IPS DF 6.9 (cell line): ENCODE measurements around the gene ARL2.
"Not testable (repeated sequence)": the region's sequence is repeated elsewhere in the genome, so short reads cannot be mapped to it uniquely, and the experiment has no call there.

ENCODE experiments used
- DNase-seq: peaks from one replicate; pipeline ENCODE4 v3.0.0-alpha.2; 2013; ENCODE audit warnings: low read depth, low spot score
- H3K27ac ChIP-seq: one replicate; pipeline ENCODE4 v1.5.1; 2013; ENCODE audit warnings: low read length, control low read depth
- H3K27me3 ChIP-seq: 2 replicates; pipeline ENCODE4 v1.6.1; 2013; ENCODE audit warnings: mild to moderate bottlenecking, low read length; ENCODE audit not compliant: control insufficient read depth, insufficient read depth
- H3K36me3 ChIP-seq: 2 replicates; pipeline ENCODE4 v1.6.1; 2013; ENCODE audit warnings: low read length; ENCODE audit not compliant: control insufficient read depth, insufficient read depth
- H3K4me1 ChIP-seq: 2 replicates; pipeline ENCODE4 v1.6.1; 2013; ENCODE audit warnings: low read length; ENCODE audit not compliant: control insufficient read depth, insufficient read depth
- H3K4me3 ChIP-seq: 2 replicates; pipeline ENCODE4 v1.5.1; 2013; ENCODE audit warnings: mild to moderate bottlenecking, low read length
- H3K9me3 ChIP-seq: 2 replicates; pipeline ENCODE4 v1.6.1; 2013; ENCODE audit warnings: low read length, inconsistent platforms; ENCODE audit not compliant: control insufficient read depth, insufficient read depth
- WGBS: extraction: QIAGEN DNeasy Blood & Tissue Kit; methylation state at CpG from one replicate; pipeline ENCODE4 v1.1.7; 2013; ENCODE audit warnings: mixed read lengths, missing lambda C conversion rate; ENCODE audit not compliant: insufficient read length, insufficient coverage; 5-methylcytosine and 5-hydroxymethylcytosine counted together

Gene ARL2

DNA sequence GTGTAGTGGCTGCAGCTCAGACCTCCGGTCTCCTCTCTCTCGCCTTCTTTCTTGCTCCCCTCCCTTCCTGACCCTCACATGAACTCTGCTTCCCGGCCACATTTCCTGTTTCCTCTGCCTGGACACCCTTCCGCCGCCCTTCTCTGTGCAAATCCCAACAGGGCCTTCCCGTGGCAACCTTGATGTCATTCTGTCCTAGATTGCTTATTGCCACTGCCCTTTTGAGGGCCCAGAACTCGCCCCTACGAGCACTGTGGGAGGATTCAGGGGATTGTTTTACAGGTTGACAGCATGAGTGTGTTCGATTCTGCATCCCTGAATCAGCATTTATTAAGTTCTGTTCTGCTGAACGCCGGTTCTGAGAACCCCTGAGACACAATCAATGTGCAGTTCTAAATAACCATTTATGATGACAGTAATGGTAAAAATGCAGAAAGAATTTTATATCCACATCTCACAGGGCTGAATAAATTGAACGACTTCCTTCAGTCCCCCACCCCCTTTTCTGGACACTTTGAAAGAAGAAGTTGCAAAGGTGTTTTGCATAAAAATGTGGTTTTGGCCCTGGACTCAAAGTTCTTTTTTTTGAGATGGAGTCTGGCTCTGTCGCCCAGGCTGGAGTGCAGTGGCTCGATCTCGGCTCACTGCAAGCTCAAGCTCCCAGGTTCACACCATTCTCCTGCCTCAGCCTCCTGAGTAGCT, 23.6 kb upstream of the ARL2 start:
- Histone ChIP-seq H3K9me3 (no peaks in the 10 kb centered on the region), H3K36me3 (no peaks in the 10 kb centered on the region), H3K27ac (no peak overlapping the region), H3K4me3 (no peak overlapping the region), H3K27me3 (no peaks in the 10 kb centered on the region), H3K4me1 (no peaks in the 10 kb centered on the region)
- WGBS = no CpG with 5 or more reads among the region's 15 CpGs
- DNase-seq = no peak

DNA sequence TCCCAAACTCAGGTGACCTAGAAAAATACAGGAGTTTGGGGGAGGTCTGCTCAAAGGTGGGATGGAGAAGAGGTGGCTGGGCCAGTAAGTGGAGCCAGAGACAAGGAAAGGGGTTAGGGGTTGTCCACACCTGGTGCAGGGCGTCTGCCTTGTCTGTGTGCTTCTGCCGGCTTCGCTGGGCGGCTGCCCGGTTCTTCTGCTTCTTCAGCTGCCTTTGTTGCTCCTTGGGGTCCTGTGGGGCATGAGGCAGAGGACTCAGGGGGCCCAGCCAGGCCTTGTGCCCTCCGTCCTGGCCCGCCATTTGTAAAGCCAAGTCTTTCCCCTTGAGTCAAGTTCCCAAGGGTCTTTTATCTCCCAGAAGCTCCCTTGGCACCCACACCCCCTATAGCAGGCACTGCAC, 19.6 kb upstream of the ARL2 start:
- no peak for DNase-seq
- H3K27ac ChIP-seq = no peak overlapping the region
- H3K9me3 ChIP-seq = no peaks in the 10 kb centered on the region
- H3K4me3 ChIP-seq = no peak overlapping the region
- no peaks in the 10 kb centered on the region for H3K27me3 ChIP-seq
- no CpG with 5 or more reads among the region's 7 CpGs for WGBS
- H3K36me3 ChIP-seq = no peaks in the 10 kb centered on the region
- peaks cover 1% of the 10 kb centered on the region; the same call in 1 of the 2 replicates for H3K4me1 ChIP-seq

DNA sequence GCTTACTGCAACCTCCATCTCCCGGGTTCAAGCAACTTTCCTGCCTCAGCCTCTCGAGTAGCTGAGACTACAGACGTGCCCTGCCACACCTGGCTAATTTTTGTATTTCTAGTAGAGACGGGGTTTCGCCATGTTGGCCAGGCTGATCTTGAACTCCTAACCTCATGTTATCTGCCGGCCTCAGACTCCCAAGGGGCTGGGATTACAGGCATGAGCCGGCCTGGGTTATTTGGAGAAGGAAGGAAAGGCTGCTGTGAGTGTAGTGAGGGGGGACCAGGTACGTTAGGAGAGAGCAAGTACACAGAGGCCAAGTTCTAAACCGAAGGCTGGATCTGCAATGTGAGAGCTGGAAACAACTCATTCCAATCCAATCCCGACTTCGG, 17.6 kb upstream of the ARL2 start:
- Histone ChIP-seq H3K36me3 (no peaks in the 10 kb centered on the region), H3K4me3 (no peak overlapping the region), H3K27me3 (no peaks in the 10 kb centered on the region), H3K27ac (no peak overlapping the region), H3K9me3 (no peaks in the 10 kb centered on the region), H3K4me1 (peaks cover 1% of the 10 kb centered on the region; the same call in 1 of the 2 replicates)
- no peak for DNase-seq
- no CpG with 5 or more reads among the region's 11 CpGs for WGBS

DNA sequence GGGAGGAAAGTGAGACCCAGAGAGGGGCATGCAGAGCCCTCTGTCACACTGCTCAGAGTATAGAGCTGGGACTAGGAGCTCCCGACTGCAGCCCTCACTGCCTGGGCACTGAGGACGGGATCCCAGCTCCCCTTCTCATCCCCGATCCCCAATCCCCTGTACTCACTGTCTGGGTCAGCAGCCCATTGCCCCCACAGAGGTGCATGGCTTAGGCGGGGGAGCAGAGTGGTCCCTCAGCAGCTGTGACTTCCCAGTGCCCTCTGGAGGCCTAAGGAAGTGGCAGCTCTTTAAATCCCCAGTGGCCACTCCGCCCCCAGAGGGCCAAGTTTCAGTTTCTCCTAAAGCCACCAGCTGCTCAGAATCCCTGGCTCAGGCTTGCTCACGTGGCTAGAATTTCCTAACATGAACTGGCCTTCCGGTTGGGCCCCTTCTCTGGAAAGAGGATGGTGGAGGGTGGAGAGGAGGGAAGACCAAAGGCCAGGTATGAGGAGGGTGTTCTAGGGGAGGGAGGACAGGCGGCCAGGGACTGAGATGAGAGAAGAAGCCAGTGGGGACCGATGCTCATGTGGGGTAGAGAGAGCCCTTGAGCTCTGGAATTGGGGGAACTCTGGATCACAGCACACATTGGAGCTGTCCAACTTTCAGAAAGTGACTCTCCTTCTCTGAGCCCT, 17.1 kb upstream of the ARL2 start, which contains the start of gene BATF2:
TSS of gene BATF2 (minus strand) at position 262 of the 671 bp plus-strand sequence. CDS start at position 205, 57 bp downstream.
- Histone ChIP-seq H3K4me1 (peaks cover 1% of the 10 kb centered on the region; the same call in 1 of the 2 replicates), H3K27me3 (no peaks in the 10 kb centered on the region), H3K36me3 (no peaks in the 10 kb centered on the region), H3K4me3 (no peak within 1 kb of the TSS), H3K9me3 (no peaks in the 10 kb centered on the region), H3K27ac (no peak within 1 kb of the TSS)
- DNase-seq = peak; percentile 68
- WGBS = no CpG with 5 or more reads among the region's 9 CpGs

DNA sequence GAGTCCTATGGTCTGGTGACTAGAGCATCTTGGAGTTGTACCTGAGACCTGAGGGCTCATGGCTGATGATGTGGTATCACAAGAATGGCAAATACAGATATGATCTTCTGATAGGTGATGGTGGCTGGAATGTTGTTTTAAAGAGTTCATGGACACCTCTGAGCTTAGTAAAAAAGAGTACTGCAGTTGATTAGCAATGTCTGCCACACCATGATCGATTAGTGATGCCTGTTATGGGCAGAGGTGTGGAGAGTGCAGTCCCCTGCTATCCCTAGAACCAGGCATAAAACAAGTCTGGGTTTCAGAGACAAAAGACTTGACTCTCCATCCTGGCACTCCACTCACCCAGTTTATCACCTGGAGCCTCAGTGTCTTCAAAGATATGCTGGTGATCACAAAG, 15.8 kb upstream of the ARL2 start:
- H3K4me1 ChIP-seq = peaks cover 1% of the 10 kb centered on the region; the same call in 1 of the 2 replicates
- no peaks in the 10 kb centered on the region for H3K36me3 ChIP-seq
- H3K27me3 ChIP-seq = no peaks in the 10 kb centered on the region
- no peak for DNase-seq
- whole genome bisulfite sequencing = no CpG with 5 or more reads among the region's 1 CpG
- H3K9me3 ChIP-seq = no peaks in the 10 kb centered on the region
- H3K27ac ChIP-seq = no peak overlapping the region
- no peak overlapping the region for H3K4me3 ChIP-seq

DNA sequence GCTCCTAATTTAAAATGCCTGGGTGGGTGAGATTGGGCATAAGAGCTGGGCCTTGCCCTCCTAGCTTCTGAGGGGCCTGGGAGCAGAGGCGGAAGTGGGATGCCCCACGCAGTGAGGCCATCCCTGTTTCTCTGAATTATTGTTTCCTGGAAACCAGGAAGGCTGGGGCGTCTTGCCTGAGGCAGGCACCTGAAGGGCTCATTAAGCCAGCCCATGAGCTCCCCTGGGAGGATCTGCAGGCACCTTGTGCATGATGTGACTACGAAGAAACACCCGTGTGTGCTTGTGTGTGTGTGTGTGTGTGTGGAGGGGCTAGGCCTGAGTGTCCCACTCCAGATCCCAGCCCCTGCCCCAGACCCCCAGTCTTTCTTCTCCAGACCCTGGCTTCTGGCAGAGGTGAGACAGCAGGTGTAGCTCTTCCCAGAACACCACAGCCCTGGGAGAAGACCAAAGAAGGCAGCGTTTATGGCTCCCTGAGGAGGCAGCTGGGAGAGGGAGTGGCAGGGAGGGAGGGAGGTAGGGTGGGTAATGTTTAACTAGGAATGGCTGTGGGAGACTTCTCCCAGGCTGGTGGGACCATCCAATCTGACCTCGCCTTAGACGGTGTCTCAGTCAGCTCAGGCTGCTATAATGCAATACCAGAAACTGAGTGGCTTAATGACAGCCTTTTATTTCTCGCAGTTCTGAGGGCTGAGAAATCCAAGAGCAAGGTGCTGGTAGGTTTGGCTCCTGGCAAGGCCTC, 15.1 kb upstream of the ARL2 start:
- Histone ChIP-seq H3K27me3 (no peaks in the 10 kb centered on the region), H3K36me3 (no peaks in the 10 kb centered on the region), H3K4me1 (peaks cover 1% of the 10 kb centered on the region; the same call in 1 of the 2 replicates), H3K4me3 (no peak overlapping the region), H3K27ac (no peak overlapping the region), H3K9me3 (no peaks in the 10 kb centered on the region)
- no peak for DNase-seq
- no CpG with 5 or more reads among the region's 9 CpGs for WGBS

DNA sequence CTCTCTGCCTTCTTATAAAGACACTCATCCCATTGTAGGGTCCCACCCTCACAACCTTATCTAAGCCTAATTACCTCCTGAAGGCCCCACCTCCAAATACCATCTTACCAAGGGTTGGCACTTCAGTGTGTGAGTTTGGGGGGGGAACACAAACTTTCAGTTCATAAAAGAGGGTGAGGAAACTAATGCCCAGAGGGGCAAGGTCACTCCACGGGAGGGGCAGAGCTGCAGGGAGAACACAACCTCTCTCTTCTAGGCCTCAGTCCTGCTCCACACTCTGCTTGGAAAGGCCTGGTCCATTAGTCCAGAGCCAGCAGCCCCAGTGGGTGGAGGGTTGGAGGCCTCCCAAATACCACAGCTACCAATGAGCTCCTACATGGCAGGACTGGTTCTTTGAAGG, 14.5 kb upstream of the ARL2 start:
- H3K36me3 ChIP-seq = no peaks in the 10 kb centered on the region
- no peak overlapping the region for H3K27ac ChIP-seq
- no CpG with 5 or more reads among the region's 1 CpG for WGBS
- no peaks in the 10 kb centered on the region for H3K27me3 ChIP-seq
- no peaks in the 10 kb centered on the region for H3K9me3 ChIP-seq
- no peak overlapping the region for H3K4me3 ChIP-seq
- H3K4me1 ChIP-seq = peaks cover 1% of the 10 kb centered on the region; the same call in 1 of the 2 replicates
- DNase-seq = no peak

DNA sequence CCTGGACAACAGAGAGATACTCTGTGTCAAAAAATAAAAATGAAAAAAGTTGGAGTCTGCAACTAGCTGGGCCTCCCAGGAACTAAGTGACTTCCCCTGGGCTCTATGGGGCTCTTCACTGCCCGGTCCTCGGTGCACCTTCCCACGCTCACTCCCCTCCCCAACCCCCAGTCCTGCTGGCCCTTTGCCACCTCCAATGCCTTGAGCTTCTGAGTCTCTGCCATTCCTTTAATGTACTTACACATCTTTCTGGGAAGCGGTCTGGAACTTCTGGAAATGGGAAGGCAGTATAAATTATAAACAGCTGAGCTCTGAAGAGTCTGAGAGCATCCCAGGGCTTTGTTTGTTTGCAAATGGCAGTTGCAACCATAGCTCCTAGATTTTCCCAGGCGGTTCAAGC, 11.3 kb upstream of the ARL2 start:
- WGBS = no CpG with 5 or more reads among the region's 5 CpGs
- H3K4me1 ChIP-seq = 0 out of 2 replicates have a peak, but pooled peaks cover 2% of the 10 kb centered on the region
- no peak overlapping the region for H3K4me3 ChIP-seq
- H3K27me3 ChIP-seq = no peaks in the 10 kb centered on the region
- no peak overlapping the region for H3K27ac ChIP-seq
- no peaks in the 10 kb centered on the region for H3K9me3 ChIP-seq
- no peaks in the 10 kb centered on the region for H3K36me3 ChIP-seq
- no peak for DNase-seq

DNA sequence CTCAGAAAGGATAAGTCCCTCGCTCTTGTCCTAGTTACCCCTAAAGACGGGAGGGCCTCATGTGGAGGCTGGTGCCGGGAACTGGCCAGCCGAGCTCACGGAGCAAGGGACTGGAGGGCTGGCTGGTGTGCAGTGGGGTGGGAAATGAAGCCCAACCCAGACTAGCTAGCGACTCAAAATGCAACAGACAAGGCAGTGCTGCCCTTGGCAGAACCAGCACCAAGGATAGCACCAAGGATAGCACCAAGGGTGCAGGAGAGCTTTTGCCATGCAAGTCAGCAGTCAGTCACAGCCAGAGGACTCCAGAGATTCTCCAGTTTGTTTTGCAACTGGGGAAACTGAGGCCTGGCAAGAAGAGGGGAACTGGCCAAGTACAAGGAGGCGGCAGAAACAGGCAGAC, 10.7 kb upstream of the ARL2 start:
- Histone ChIP-seq H3K27me3 (no peaks in the 10 kb centered on the region), H3K36me3 (no peaks in the 10 kb centered on the region), H3K4me1 (0 out of 2 replicates have a peak, but pooled peaks cover 2% of the 10 kb centered on the region), H3K27ac (no peak overlapping the region), H3K4me3 (no peak overlapping the region), H3K9me3 (no peaks in the 10 kb centered on the region)
- no CpG with 5 or more reads among the region's 7 CpGs for WGBS
- no peak for DNase-seq

DNA sequence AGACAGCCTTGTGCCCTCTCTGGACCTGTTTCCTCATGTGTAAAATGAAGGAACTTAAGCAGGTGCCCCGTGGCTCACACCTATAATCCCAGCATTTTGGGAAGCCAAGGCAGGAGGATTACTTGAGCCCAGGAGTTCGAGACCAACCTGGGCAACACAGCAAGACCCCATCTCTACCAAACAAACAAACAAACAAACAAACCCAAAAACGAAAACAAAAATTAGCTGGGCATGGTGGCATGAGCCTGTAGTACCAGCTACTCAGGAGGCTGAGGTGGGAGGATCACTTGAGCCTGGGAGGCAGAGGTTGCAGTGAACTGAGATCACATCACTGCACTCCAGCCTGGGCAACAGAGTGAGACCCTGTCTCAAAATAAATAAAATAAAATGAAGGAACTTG, 10.0 kb upstream of the ARL2 start:
- H3K27ac ChIP-seq, DNase-seq, H3K4me1 ChIP-seq, H3K9me3 ChIP-seq, H3K4me3 ChIP-seq, H3K36me3 ChIP-seq, H3K27me3 ChIP-seq: not testable (repeated sequence)
- WGBS = no CpG with 5 or more reads among the region's 3 CpGs
